GM19324 (cell line): Measurements from ENCODE around the gene RHAG.
"Not testable (repeated sequence)": the region's sequence is repeated elsewhere in the genome, so short reads cannot be mapped to it uniquely, and the experiment has no call there.

Source experiments
- ATAC-seq: cut with Tn5 transposase; IDR thresholded peaks from one replicate; pipeline ENCODE4 v1.9.1; 2021; ENCODE audit warnings: mild to moderate bottlenecking, moderate library complexity; ENCODE audit not compliant: unreplicated experiment, low FRiP score

Gene RHAG

DNA sequence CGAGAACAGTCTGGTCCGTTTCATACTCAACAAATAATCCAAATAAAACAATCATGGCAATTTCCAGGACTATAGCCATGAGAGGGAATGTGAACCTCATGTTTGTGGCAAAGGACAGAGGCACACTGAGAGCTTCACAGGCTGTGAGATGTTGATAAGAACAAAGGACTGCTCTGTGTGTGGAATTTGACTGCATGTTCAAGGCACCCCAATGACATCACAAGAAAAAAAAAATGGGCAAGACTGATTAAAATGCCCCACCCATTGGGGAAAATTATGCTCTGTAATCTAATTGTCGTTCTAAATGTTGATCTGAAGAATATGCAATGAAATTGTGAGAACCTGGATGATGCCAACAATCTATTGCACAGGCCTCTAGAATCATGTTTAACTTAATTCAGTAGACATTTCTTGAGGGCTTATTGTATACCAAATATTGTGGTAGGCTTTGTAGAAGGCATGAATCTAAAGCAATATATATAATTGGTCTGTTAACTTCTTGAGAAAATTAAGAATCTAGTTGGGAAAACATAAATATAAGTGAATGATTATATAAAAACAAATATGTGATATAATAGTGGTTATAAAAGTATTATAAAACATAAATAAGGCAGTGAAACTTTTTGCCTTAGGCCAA, at the start of gene RHAG:
TSS of gene RHAG (minus strand) at position 127 of the 637 bp plus-strand sequence. CDS start at position 100, 27 bp downstream.
- no peak for ATAC-seq

DNA sequence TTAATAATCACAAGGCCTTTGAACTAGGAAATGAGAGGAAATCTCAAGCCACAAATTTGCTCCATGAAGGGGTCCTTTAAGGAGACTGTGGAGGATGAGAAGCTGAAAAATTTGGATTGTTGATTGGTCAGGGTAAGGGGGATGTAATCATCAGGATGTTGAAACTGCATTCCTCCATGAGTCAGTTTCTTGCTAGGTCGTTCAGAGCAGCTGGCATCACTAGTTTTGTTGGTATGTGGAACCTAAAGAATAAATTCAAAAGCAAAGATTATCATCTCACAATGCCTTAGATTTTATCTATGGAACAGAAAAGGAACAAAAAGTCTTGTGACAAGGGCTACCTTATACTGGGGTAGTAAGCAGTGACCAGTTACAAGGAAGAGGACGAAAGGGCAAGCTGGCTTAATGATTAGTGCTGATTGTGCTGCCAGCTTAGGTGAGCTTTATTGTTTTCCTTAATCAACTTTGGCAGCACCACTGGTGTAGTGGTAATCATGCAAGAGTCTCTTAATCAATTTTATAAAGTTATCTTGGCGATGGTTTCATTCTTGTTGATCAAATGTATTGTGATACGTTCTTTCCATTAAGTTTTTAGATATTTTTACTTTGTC, 40.1 kb upstream of the RHAG start:
- no peak for ATAC-seq

DNA sequence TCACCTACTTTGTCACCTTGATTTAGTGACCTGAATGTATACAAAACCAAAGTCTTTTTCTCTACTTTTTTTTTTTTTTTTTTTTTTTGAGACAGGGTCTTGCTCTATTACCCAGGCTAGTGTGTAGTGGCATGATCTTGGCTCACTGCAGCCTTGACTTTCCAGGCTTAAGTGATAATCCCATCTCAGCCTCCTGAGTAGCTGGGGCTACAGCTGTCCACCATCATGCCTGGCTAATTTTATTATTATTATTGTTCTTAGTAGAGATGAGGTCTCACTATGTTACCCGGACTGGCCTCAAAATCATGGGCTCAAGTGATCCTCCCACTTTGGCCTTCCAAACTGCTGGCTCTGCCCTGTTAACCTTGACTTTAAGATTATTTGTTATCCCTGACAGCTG, 39.2 kb upstream of the RHAG start:
- no peak for ATAC-seq

DNA sequence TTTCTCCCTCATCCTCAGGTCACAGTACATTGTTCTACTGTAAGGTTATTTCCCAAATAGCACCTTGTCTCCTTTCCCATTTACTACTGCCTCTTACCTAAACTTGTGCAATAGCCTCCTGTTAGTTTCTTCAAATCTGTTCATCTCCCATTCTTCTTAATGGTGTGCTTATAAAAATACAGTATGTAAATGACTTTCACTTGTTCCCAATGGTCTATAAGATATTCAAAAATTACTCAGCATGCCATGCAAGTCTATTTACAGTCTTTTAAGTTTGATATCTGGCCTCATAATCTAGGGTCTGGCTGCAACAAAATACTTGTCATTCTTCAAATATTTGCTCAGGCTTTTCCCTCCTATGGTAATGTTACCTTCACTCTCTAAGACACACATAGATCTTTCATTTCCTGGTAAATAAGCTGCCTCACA, 31.5 kb upstream of the RHAG start:
- ATAC-seq, result no peak

DNA sequence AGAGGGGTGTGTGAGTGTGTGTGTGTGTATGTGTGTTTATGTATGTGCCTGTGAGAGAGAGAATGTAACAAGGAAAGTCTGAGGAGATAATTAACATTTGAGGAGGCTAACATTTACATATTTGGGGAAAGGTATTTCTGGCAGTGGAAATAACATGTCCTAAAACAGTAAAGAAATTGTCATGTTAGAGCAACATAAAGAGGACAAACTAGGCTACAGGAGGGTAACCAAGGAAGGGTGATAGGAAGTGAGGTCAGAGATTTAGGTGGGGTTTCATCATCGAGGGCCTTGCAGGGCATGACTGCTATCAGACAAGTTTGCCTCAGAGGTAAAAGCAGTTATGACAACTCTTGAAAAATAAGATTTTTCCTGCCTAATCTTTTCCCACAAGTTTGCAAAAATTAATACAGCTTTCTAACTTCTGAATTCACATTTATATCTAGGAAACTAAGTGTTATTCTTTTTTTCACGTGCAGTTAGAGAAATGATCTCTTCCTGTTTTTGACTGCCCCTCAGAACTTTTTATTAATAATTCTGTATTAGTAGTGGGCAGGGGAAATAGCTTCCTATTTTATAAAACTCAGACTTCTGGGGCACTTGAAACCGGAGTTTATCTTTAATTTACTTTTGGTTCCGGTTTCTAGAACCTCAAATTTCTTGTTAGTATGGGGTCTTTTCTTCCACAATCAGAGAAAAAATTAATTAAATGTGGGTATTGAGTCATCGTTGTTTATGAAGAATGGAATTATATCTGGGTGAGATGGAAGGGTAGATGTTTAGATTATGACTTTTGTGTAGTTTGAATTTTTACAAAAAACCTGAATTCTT, 30.5 kb upstream of the RHAG start:
- ATAC-seq, result no peak

DNA sequence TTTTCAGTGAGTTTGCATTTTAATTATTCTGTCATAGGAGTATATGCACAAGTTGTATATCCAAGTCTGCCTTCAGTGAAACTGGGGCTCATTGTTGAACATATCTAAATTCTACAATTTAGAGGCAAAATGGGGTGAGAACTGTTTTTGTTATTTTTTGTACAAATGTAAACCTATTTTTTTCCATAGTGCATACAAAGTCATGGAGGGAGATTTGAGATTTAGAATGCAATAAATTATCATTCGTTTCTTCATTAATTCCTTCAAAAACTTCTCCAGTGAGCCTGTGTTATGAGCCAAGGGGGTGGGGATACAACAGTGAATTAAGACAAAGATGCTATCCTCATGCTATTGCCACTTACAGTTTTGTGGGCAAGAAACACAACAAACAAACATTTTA, 29.8 kb upstream of the RHAG start:
- no peak for ATAC-seq

DNA sequence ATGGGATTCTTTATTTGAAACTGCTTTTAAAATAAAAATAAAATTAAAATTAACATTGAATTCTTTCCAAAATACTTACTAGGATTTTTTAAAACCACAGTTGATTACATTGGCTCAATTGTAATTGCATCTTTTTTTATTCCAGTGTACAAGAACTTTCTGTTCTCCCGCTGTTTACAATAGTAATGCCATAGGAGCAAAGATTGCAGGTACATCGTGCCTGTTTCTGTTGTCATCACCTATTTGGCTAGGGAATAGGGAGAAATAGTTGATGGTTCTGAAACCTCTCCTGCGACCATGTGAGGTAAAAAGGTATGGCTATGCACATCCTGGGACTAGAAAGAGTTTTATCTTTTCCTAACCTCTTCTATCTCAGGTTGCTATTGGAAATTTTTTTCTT, 28.2 kb upstream of the RHAG start:
- no peak for ATAC-seq

DNA sequence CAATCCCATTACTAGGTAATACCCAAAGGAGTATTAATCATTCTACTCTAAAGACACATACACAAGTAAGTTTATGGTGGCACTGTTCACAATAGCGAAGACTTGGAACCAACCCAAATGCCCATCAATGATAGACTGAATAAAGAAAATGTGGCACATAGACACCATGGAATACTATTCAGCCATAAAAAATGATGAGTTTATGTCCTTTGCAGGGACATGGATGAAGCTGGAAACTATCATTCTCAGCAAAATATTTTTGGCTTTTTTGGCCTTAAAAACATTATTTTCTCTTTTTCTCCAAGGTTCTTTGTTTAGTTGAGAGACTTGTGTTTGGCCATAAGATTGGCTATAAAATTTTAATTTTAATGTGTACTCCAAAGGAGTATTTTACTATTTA, 27.4 kb upstream of the RHAG start:
- not testable (repeated sequence) for ATAC-seq

DNA sequence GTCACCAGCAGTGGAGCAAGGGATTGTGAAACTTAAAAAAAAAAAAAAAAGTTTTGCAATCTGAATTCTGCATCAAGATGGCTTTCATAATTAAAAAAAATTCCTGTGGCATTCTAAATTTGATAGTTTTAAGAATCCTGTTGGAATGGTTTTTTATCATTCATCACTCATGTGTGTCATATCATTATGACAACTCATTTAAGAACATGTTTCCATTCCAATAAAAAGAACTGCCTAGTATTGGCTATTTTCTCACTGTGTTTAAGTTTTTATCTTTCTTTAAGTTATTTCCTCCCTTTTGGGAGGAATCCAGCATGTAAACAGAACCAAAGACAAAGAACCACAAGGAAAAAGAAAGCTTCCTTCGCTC, 26.2 kb upstream of the RHAG start:
- ATAC-seq, result no peak

DNA sequence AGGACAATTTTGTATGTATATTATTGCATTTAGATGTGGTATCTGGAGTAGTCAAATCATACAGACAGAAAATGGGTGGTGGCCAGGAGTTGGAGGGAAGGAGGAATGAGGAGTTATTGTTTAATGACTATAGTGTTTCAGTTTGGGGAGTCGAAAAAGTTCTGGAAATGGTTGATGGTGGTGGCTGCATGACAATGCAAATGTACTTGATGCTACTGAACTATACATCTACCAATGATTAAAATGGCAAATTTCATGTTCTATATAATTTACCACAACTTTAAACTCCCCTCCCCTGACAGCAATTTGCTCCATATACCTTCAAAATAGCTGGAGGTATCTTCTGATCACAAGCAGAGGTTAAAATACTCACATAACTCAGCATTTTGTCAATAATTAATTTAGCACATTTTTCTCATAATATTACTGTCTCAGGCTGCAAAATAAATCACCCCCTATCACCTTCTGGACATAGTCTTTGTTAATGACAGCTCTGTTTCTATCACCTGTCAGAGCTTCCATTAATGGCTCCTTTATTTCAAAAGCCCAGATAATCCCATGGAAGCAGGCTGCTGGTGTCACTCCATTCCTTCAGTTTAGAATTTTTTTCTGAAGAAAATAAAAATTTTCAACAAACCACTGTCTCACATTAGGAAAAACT, 25.7 kb upstream of the RHAG start:
- no peak for ATAC-seq

DNA sequence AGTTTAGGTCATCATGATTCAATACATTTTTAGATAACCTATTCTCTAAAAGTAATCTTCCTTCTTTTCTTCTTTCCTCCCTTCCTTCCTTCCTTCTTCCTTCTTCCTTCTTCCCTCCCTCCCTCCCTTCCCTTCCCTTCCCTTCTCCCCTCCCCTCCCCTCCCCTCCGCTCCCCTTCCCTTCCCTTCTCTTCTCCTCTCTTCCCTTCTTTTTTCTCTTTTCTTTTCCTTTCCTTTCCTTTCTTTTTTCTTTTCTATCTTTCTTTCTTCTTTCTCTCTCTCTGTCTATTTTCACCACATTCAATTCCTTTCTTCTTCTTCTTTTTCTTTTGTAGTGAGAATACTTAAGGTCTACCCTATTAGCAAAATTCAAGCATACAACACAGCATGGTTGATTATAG, 17.3 kb upstream of the RHAG start:
- ATAC-seq, result no peak

DNA sequence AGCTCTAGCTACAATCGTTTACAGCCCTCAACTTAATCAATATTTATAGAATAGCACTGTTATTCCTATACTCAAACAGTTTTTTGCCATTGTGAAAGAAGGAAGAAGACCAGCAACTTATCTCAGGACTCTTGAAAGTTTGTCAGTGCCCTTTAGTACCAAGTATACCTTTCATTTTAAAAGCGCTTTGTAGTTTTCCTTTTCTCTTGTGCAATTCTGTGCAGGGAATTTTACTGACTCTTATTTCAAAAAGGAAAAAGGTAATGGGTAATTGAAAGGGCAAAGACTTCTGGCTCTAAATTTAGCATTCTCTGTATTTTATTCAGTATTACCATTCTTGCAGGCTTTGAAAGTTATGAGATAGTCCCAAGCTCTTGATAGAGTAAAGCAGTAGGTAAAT, 16.8 kb upstream of the RHAG start:
- no peak for ATAC-seq

DNA sequence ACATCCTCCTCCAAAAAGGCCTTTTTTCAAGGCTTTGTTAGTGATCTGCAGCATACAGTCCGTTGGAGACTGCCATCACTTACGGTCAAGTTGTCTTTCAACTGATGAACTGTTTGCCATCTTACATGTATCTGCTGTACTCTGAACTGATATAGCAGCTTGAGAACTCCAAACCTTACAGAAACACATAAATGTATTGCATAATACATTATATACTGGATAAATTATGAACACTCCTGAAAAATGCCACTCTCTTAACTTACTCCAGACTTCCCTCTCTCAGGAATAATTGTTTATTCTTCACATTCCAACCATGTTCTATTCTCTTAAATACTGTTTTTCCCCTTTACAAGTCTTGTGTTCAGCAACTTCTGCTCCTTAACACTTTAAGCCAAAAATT, 14.6 kb upstream of the RHAG start:
- no peak for ATAC-seq

DNA sequence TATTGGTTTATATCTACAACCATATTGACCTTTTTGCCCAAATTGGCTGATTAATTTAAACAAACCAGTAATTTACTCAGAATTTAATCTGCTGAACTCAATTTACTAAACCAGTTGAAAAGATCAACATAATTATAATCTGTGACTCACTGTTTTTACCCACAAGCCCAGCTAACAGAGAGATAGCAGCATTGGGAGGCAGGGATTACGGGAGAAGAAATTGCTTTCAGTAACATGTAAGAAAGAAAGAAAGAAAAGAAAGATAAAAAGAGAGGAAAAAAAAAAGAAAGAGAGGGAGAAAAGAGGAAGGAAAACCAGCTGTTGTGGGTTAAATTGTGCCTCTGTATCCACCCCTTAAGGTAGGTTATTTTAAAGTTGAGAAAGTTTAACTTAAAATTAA, 13.3 kb upstream of the RHAG start:
- no peak for ATAC-seq

DNA sequence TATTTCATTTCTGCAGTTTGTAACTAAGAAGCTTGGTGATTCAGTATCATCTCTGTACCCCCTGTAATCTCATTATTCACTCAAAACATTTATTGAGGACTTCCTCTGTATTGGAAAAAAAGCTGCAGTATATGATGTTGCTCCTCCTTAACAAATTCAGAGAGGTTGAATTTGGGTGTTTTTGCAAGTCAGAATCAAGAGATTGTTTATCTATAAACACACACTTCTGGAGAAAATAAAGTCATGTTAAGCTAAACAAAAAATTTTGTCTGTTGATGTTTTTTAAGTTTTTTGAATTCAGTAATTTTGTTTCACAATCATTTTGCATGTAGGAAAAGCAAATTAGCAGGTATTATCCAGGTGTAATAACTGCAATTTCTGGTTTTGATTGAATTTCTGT, 11.4 kb upstream of the RHAG start:
- ATAC-seq, result no peak

DNA sequence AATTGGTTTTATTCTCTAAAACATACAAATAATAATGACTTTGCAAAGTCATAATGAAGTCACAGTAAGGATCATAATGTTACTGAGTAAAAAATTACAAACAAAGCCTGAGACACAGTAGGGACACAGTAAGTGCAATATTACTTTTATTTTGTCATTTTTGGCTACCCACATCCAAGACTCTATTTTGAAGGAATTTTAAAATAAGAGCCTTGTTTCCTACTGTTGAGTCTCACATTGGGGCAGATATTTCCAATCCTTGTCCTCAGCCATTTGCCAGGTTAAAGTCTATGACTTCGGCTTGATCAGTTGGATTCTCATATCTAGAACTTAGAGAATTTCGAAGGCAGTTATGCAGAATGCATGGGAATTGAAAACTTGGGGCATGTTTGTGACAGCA, 10.8 kb upstream of the RHAG start:
- no peak for ATAC-seq

DNA sequence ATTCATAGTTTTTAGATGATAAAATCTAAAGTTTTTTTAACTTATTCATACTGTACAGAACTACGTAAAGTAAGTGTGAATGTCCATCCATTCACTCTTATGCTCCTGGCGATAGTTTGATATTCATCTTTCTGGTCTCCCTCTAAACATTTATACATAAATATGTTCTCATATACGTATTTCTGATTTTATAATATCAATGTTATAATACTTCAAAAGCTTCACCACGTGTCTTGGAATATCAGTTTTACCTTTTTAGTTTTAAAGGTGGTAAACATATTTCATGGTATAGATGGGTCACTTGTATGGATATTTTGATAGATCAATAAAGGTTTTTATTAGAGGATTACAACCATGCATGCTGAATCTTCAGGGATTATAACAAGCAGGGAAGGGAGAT, 10.3 kb upstream of the RHAG start:
- ATAC-seq, result no peak

DNA sequence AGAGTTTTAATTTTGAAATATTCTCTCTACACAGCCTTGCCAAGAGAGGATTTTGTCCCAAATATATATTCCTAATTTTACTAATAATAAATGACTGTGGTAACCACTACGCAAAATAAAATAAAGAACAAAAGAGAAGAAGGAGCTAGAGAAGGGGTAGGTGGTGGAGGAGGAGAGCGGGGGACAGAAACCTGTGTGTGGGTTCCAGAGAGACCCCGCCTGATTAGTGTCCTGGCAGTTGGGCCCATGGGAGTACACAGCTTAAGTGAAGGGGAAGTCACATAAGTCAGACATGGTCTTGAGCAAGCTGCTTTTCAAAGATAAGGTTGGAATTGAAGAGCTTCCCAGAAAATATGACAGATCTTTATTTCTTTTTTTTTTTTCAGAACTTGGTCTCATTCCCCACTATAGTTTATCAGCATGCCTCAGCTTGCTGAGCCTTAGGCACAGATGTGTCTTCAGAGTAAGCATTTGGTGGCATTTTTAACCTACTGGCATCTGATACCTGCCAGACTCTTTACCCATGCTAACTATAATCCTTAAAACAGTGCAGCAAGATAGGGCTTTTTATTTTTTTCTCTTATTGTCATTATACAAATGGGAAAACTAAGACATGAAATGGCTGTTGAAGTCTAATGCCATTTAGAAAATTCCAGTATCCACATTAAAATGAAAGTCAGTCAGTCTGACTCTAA, 9.6 kb upstream of the RHAG start:
- ATAC-seq, result no peak

DNA sequence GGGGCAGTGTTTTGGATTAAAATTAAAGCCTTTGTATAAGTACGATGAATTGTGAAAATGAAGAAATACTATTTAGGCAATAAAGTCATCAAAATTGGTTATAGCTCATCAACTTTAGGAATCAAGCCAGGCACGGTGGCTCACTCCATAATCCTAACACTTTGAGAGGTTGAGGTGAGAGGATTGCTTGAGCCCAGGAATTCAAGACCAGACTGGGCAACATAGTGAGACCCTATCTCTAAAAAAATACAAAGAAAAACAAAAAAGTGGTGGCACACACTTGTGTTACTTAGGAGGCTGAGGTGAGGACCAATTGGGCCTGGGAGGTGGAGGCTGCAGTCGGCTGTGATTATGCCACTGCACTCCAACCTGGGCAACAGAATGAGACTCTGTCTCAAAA, 8.5 kb upstream of the RHAG start:
- ATAC-seq, result no peak

DNA sequence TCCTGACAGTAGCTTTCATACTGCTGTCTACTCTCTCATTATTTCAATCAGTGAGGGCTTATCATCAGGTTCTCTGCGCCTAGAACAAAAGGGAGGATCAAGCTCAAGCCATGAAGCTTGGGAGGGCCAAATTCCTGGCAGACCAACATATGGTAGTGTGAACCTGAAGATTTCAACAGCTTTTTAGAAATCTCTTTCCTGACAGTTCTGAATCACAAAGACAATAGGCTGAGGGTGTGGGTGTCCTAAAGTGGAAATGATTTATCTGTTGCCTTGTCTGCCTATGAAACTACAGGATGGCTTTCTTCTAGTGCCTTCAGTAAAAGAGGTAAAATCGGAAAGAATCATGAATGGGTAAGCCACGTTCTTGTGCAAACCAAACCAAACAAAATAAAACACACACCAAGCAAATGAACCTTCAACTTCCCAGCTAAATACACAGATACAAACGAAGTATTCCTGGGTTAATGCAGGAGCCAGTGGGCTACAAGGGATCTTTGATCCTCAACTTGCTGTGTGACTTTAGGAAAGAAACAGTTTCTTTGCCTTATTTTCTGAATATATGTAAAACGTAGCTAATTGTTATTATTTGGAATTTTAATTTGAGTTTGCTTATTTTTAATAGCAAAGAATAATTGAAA, 2.7 kb upstream of the RHAG start:
- no peak for ATAC-seq
